Transverse colon (tissue), 4 donors: Measurements from ENCODE around the gene SIGLEC10.

Experiments used
- CTCF ChIP-seq, 5 experiments: fragments of 200-600 bp in 3 of 5; fragments of 450-650 bp in 2 of 5; sonication (generic) in 3 of 5; IDR thresholded peaks; 1 replicate in 2 of 5; 2 replicates in 3 of 5; pipeline ENCODE4 v1.5.1; 2016 to 2017; ENCODE audit warnings: antibody characterized with exemption in 5 of 5, inconsistent platforms in 3 of 5, mild to moderate bottlenecking in 2 of 5, moderate library complexity in 1 of 5
- EP300 ChIP-seq: sonication (generic); formaldehyde crosslinking; IDR thresholded peaks from one replicate; pipeline ENCODE4 v1.6.1; 2017; ENCODE audit warnings: antibody characterized with exemption, low read depth
- POLR2AphosphoS5 ChIP-seq, 3 donors: sonication (generic); formaldehyde crosslinking; IDR thresholded peaks; one replicate each; pipeline ENCODE4 v1.6.1; 2016; ENCODE audit warnings: antibody characterized with exemption in 3 of 3

GRCh38 chr19:51365965-51366388 lies 51.5 kb downstream of the SIGLEC10 start, which contains the start of gene ETFB:
- TF ChIP-seq CTCF (IDR thresholded peaks at IDR 0.05) (no peak), EP300 (no peak), POLR2AphosphoS5 (IDR thresholded peaks at IDR 0.05) (peak in 1 of 3 donors; percentile 80)
